Mammary epithelial cell (primary cell): ENCODE measurements around the gene TYW1.

Experiments
- EZH2 ChIP-seq: IDR thresholded peaks from 2 replicates; pipeline ENCODE4 v1.6.1; 2012; ENCODE audit warnings: low read length, inconsistent platforms, borderline replicate concordance
- TF ChIP-seq, protein P1 (sequence below), 2 donors: IDR thresholded peaks in 1 of 2; conservative IDR thresholded peaks in 1 of 2; 2 replicates each; pipeline ENCODE4 v1.5.1; 2011 to 2012; ENCODE audit warnings: inconsistent platforms in 2 of 2, low read length in 2 of 2, mild to moderate bottlenecking in 2 of 2, control low read depth in 1 of 2, low read depth in 1 of 2; ENCODE audit not compliant: insufficient read depth in 1 of 2; ENCODE audit errors: extremely low read depth in 1 of 2

DNA sequence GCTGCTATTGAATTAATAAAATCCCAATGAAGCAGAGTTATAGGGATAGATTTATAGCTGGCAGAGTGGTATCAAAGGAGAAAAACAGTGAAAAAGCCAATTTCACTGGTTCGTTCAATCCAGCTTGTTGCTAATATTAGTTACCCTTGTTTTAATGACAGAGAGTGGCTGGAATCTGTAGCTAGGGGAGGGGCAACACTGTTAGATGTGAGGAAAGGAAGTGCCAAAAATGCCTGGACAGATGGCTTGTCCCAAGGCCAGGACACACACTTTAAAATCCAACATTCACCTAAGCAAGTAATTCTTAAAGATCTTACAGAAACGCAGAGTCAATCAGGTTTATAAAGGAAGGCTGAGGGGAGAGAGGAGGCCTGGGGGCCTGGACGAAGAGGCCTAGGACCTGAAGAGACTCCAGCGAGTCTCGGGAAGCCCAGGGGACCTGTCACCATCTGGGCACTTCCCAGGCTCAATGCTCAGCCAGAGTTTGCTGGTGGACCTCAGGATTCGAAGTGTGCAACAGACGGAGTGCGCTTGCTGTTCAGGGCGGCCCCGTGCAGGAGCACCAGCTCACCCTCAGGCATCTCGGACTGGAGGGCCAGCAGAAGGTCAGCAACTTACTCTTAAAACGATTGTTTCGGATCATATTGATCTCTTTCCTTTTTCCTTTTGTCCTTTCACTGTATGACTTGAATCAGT, 38.9 kb upstream of the TYW1 start:
- TF ChIP-seq EZH2: no peak
- TF ChIP-seq, protein P1, sequence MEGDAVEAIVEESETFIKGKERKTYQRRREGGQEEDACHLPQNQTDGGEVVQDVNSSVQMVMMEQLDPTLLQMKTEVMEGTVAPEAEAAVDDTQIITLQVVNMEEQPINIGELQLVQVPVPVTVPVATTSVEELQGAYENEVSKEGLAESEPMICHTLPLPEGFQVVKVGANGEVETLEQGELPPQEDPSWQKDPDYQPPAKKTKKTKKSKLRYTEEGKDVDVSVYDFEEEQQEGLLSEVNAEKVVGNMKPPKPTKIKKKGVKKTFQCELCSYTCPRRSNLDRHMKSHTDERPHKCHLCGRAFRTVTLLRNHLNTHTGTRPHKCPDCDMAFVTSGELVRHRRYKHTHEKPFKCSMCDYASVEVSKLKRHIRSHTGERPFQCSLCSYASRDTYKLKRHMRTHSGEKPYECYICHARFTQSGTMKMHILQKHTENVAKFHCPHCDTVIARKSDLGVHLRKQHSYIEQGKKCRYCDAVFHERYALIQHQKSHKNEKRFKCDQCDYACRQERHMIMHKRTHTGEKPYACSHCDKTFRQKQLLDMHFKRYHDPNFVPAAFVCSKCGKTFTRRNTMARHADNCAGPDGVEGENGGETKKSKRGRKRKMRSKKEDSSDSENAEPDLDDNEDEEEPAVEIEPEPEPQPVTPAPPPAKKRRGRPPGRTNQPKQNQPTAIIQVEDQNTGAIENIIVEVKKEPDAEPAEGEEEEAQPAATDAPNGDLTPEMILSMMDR (conservative IDR thresholded peaks at IDR 0.05 in 1 of 2, IDR thresholded peaks at IDR 0.05 in 1 of 2; ENCODE audit: extremely low read depth in 1 of 2, insufficient read depth in 1 of 2, low read depth in 1 of 2, low read length in 2 of 2): no peak
